Epithelial cell of esophagus (primary cell): Measurements from ENCODE around the gene USP20.
"Not testable (repeated sequence)": the region's sequence is repeated elsewhere in the genome, so short reads cannot be mapped to it uniquely, and the experiment has no call there.

Source experiments
- DNase-seq: peaks from one replicate; pipeline ENCODE4 v3.0.0; 2010; ENCODE audit warnings: low read depth
- H3K4me3 ChIP-seq: 2 replicates; pipeline ENCODE4 v1.5.1; 2011; ENCODE audit warnings: mild to moderate bottlenecking, low read length, control low read depth
- CTCF ChIP-seq: IDR thresholded peaks from 2 replicates; pipeline ENCODE4 v1.5.1; 2011; ENCODE audit warnings: low read depth, mild to moderate bottlenecking, low read length, control low read depth, inconsistent platforms; ENCODE audit not compliant: insufficient read depth; ENCODE audit errors: missing control alignments

Gene USP20

GRCh38 chr9:129886226-129887174, 51.2 kb downstream of the USP20 start:
- DNase-seq: peak; percentile 32
- TF ChIP-seq CTCF: no peak
- H3K4me3 ChIP-seq: peak overlapping the region; percentile 18

DNA sequence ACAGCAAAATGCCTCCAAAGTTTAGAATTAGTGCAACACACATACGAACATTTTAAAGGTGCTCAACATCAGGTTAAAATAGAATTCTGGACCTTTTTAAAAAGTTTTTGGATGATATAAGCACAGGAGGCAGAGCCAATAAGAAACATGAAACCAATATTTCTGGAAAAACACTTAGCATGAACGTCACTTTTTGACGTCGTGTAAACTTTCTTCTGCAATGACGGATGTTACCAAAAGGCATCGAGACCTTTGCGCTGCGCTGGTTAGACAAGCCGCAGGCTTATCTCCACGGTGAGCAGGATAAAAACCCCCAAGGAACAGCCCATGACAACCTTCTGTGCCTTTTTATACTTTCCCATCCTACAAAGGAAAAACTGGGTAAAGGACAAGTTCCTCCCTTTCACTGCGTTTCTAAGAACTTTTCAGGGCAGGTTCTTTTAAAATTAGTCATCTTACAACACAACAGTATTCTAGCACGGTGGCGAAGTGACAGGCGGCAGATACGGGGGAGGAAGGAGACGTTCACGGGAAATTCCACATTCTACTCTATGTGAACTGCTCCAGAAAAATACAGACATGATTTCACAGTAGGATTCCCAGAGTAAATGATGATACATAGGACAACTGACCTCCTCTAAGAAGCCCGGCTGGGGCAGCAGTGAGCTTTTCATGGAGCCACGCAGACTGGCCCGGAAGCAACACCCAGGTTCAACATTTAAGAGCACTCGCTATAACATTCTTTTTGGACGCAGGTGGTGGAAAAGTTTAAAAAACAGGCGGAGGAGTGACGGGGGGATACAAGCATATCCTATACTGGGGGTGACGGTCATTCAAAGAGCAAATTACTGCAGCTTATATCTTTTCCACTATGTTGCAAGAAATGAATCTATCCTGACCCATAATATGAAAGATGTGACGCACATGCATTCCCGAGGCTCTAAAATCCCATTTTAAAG, 52.4 kb downstream of the USP20 start:
- no peak overlapping the region for H3K4me3 ChIP-seq
- DNase-seq: peak; percentile 27
- TF ChIP-seq CTCF: no peak

DNA sequence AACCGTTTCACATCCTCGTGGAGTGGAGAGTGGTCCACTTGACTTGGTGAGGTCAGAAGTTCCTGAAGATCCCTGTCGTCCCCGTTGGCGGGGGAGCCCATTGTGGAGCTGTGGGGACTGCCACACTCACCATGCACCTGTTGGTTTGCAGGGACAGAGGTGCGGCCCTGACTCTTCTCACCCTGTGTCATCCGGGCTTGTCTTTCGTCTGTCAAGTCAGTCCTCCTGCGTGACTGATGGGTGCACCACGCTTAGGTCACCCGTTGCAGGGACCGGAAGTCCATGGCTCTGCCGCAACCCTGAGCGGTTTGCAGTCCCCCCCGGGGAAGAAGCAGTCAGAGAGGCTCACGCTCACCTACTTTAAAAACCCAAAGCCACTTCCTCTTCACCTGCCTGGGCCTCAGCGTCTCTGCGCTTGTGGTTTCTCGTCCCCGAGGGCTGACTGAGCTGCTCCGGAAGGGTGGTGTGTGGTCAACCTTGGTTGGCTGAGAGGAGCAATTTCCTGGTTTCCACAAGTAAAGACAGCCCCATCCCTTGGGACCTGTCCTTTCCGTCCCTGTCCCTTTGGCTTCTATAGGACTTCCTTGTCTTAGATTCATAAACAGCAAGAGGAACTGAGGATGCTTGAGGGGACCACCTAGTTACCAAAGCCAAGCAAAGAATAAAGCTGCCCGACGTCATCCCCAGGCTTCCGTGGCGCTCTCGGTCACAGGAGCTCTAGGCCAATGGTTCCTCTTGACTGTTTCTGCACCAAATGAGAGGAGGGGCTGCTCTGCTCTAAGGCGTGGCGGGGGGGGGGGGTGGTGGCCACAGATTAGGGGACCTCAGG, 53.2 kb downstream of the USP20 start:
- peak; percentile 63 for DNase-seq
- no peak for TF ChIP-seq CTCF
- no peak overlapping the region for H3K4me3 ChIP-seq

- no peak overlapping the region for H3K4me3 ChIP-seq
- no peak for TF ChIP-seq CTCF
- no peak for DNase-seq
Measured at GRCh38 chr9:129889122-129889940, 54.1 kb downstream of the USP20 start.

DNA sequence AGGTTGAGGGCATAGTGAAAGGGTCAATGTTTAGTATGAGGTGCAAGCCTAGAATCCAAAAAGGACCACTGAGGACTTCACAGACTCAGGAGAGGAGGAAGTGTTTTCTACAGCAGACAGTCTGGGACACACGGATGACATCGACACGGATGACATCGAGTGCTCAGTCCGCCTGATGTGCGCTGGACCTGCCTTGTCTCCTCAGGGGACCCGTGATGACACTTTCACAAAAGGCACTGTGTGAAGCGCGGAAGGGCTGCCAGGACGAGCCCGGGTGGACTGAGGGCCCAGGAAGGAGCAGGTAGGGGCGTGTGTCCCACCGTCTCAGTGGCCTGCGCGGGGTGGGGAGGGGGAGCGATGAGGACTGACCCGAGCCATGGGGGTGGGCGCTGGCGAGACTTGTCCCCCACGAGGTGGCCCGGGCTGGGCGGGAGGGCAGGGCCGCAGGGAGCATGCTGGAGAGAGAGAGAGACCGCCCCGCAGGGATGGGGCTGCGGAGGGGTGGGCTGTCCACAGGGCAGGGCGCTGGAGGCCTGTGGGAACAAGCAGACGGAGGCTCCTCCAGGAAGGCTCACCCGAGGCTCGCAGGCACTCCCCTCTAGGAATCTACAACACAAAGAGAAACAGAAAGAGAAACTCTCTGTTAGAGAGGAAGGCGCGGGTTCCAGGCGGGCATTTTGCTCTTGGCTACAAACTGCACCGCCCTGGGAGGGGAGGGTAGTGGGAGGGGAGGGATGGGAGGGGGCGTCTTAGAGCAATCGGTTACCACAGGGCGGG, 54.9 kb downstream of the USP20 start:
- no peak overlapping the region for H3K4me3 ChIP-seq
- DNase-seq: no peak
- no peak for TF ChIP-seq CTCF

- not testable (repeated sequence) for H3K4me3 ChIP-seq, DNase-seq
Measured at GRCh38 chr9:129890718-129891299, 55.6 kb downstream of the USP20 start.
